Activated CD8-positive, alpha-beta memory T cell treated with anti-CD3 and anti-CD28 coated beads, Interleukin-2, amount 50 U/mL, for 24 hours (primary cell): ENCODE data around the gene TRAF5.
"Not testable (repeated sequence)": the region's sequence is repeated elsewhere in the genome, so short reads cannot be mapped to it uniquely, and the experiment has no call there.

Experiments used
- DNase-seq: peaks from one replicate; pipeline ENCODE4 v3.0.0-alpha.2; 2020; ENCODE audit errors: extremely low read depth

TRAF5 gene

GRCh38 chr1:211347077-211347844 is 20.6 kb downstream of the TRAF5 start:
- no peak for DNase-seq

- no peak for DNase-seq
Observed at GRCh38 chr1:211348547-211348946, 21.9 kb downstream of the TRAF5 start.

GRCh38 chr1:211349741-211350140 is 23.1 kb downstream of the TRAF5 start:
- no peak for DNase-seq

GRCh38 chr1:211352055-211352454 is 25.4 kb downstream of the TRAF5 start:
- not testable (repeated sequence) for DNase-seq

- DNase-seq, result no peak
Observed at GRCh38 chr1:211352465-211352864, 25.8 kb downstream of the TRAF5 start.

- peak; percentile 28 for DNase-seq
Observed at GRCh38 chr1:211352985-211353515, 26.4 kb downstream of the TRAF5 start.

GRCh38 chr1:211353562-211354212 is 27.1 kb downstream of the TRAF5 start:
- DNase-seq, result no peak

- no peak for DNase-seq
Observed at GRCh38 chr1:211355873-211356272, 29.2 kb downstream of the TRAF5 start.

- DNase-seq, result no peak
Observed at GRCh38 chr1:211356723-211357407, 30.2 kb downstream of the TRAF5 start.

GRCh38 chr1:211358685-211359084 is 32.1 kb downstream of the TRAF5 start:
- no peak for DNase-seq

- DNase-seq, result no peak
Observed at GRCh38 chr1:211359876-211360275, 33.2 kb downstream of the TRAF5 start.

- no peak for DNase-seq
Observed at GRCh38 chr1:211361202-211361601, 34.6 kb downstream of the TRAF5 start.

GRCh38 chr1:211369640-211370039 is 43.0 kb downstream of the TRAF5 start:
- DNase-seq, result no peak

GRCh38 chr1:211370669-211371068 is 44.0 kb downstream of the TRAF5 start:
- DNase-seq, result no peak

- DNase-seq, result no peak
Observed at GRCh38 chr1:211371406-211372105, 44.9 kb downstream of the TRAF5 start.

- DNase-seq, result no peak
Observed at GRCh38 chr1:211372463-211372862, 45.8 kb downstream of the TRAF5 start.

GRCh38 chr1:211375146-211375818 is 48.6 kb downstream of the TRAF5 start:
- no peak for DNase-seq

GRCh38 chr1:211375949-211376348 is 49.3 kb downstream of the TRAF5 start:
- no peak for DNase-seq

GRCh38 chr1:211376807-211377470 is 50.3 kb downstream of the TRAF5 start:
- DNase-seq, result no peak

- DNase-seq, result no peak
Observed at GRCh38 chr1:211377539-211378450, 51.2 kb downstream of the TRAF5 start.
